ENCODE data around the gene GPR132. TPM values are rescaled to one million over a fixed set of nuclear protein-coding genes. Genes with fewer than 3 reads are reported as not detected.

The GPR132 gene
- total RNA-seq, 1 experiment from 2014 or later, result 0.08 TPM

- TF ChIP-seq REST (IDR thresholded peaks at IDR 0.05; ENCODE audit: insufficient read depth in 1 of 2, low read depth in 2 of 2, low read length in 1 of 2), result no peak
These were observed 18.3 kb downstream of the GPR132 start (continued) for GRCh38 chr14:105046891-105047282.

- no peak for DNase-seq (ENCODE audit: low read depth, low spot score)
- in situ Hi-C loops (cut with HindIII; ENCODE audit: low pct_unique_long_range_greater_than_20kb, low sequenced_read_pairs) (no loop called here), intact Hi-C loops (cut with micrococcal nuclease; ENCODE audit: unreplicated experiment) (loop anchor here (2.0 to 5.0 kb wide), 2 partner anchors 33 to 74 kb away; no protein-coding TSS in a partner anchor)
- Histone ChIP-seq H3K27ac (ENCODE audit: low read length) (no peak overlapping the region), H3K27me3 (ENCODE audit: control insufficient read depth, insufficient read depth, low read length) (no peaks in the 10 kb centered on the region), H3K9me3 (ENCODE audit: control insufficient read depth, insufficient read depth, low read depth, low read length) (no peaks in the 10 kb centered on the region), H3K4me3 (ENCODE audit: low read depth in 2 of 2, low read length in 2 of 2) (peak overlapping the region in 1 of 2 experiments; percentile 33; a peak in 1 of 4 replicates), H3K4me1 (ENCODE audit: control insufficient read depth, insufficient read depth, low read length) (peaks cover 5% of the 10 kb centered on the region; the same call in 1 of the 2 replicates), H3K36me3 (ENCODE audit: control insufficient read depth, insufficient read depth, low read length) (no peaks in the 10 kb centered on the region)
- peak; percentile 92 for ATAC-seq
- TF ChIP-seq SIN3A (IDR thresholded peaks at IDR 0.05; ENCODE audit: borderline replicate concordance, insufficient read depth, low read depth, low read length) (peak; percentile 71; the same call in 1 of the 2 replicates), CTCF (IDR thresholded peaks at IDR 0.05) (peak; percentile 99), TCF7L2 (IDR thresholded peaks at IDR 0.05; ENCODE audit: low read depth, low read length) (no peak), POLR2AphosphoS5 (IDR thresholded peaks at IDR 0.05; ENCODE audit: low read depth, low read length) (0 out of 2 replicates have a peak, but pooled peaks have one; percentile 39), REST (IDR thresholded peaks at IDR 0.05; ENCODE audit: insufficient read depth in 1 of 2, low read depth in 2 of 2, low read length in 1 of 2) (no peak)
- CTCF ChIA-PET, result interaction anchor here (0.6 to 2.1 kb wide), 8 partner anchors 17 to 78 kb away, joined by 3 to 18 read pairs (median 6); no protein-coding TSS in a partner anchor
- POLR2A ChIA-PET, result interaction anchor here (1.0 kb wide), 1 partner anchor 23 kb away, joined by 5 read pairs; no protein-coding TSS in a partner anchor
- no TSS peak for BruUV-seq (replicated peaks)
These were observed 19.4 kb downstream of the GPR132 start for GRCh38 chr14:105045710-105046326.
